Esophagus muscularis mucosa (tissue), 3 donors: ENCODE data around the gene DACT2.

Source experiments
- CTCF ChIP-seq, 3 experiments: fragments of 200-600 bp in 2 of 3; fragments of 450-650 bp in 1 of 3; sonication (generic) in 2 of 3; IDR thresholded peaks; one replicate each; pipeline ENCODE4 v1.5.1; 2017 to 2019; ENCODE audit warnings: antibody characterized with exemption in 3 of 3, mild to moderate bottlenecking in 2 of 3, moderate library complexity in 1 of 3
- POLR2A ChIP-seq: fragments of 450-650 bp; IDR thresholded peaks from one replicate; pipeline ENCODE4 v1.6.1; 2017; ENCODE audit warnings: antibody characterized with exemption, moderate library complexity, mild to moderate bottlenecking, low read depth
- POLR2AphosphoS5 ChIP-seq, 2 donors: sonication (generic); formaldehyde crosslinking; IDR thresholded peaks; one replicate each; pipeline ENCODE4 v1.6.1; 2017; ENCODE audit warnings: antibody characterized with exemption in 2 of 2

GRCh38 chr6:168269455-168270243, 49.9 kb downstream of the DACT2 start:
- TF ChIP-seq POLR2A (no peak), CTCF (IDR thresholded peaks at IDR 0.05) (no peak), POLR2AphosphoS5 (IDR thresholded peaks at IDR 0.05) (no peak)
